SU-DHL-6 (cell line): ENCODE results near the gene FAM114A2.
"Not testable (repeated sequence)": the region's sequence is repeated elsewhere in the genome, so short reads cannot be mapped to it uniquely, and the experiment has no call there.

Experiments used
- H2AFZ ChIP-seq: fragments of 200-600 bp; sonication (generic); 2 replicates; pipeline ENCODE4 v1.6.1; 2014; ENCODE audit warnings: low read depth, mild to moderate bottlenecking, moderate library complexity, mixed read lengths, antibody characterized with exemption, low read length; ENCODE audit not compliant: severe bottlenecking
- H3F3A ChIP-seq: fragments of 200-600 bp; shearing (Covaris generic); 2 replicates; pipeline ENCODE4 v1.6.0; 2016; ENCODE audit warnings: antibody characterized with exemption, mild to moderate bottlenecking; ENCODE audit not compliant: insufficient read depth
- H3K27ac ChIP-seq: fragments of 200-600 bp; sonication (generic); 2 replicates; pipeline ENCODE4 v1.5.1; 2016; ENCODE audit warnings: low read depth, mild to moderate bottlenecking, low read length, moderate library complexity, mixed read lengths
- H3K27me3 ChIP-seq: fragments of 200-600 bp; sonication (generic), shearing (Covaris generic); 2 replicates; pipeline ENCODE4 v1.6.0; 2014; ENCODE audit warnings: mild to moderate bottlenecking, low read length
- H3K36me3 ChIP-seq: fragments of 200-600 bp; sonication (generic); 2 replicates; pipeline ENCODE4 v1.6.1; 2014; ENCODE audit warnings: mild to moderate bottlenecking, low read length, mixed read lengths
- H3K4me2 ChIP-seq: fragments of 300-600, 200-600 bp; shearing (Covaris generic), sonication (generic); 2 replicates; pipeline ENCODE4 v1.6.0; 2014; ENCODE audit warnings: low read length, low read depth, mild to moderate bottlenecking; ENCODE audit not compliant: poor library complexity, severe bottlenecking
- H3K4me3 ChIP-seq: fragments of 200-600 bp; sonication (generic); 2 replicates; pipeline ENCODE4 v1.5.1; 2014; ENCODE audit warnings: antibody characterized with exemption, low read length, mild to moderate bottlenecking, mixed read lengths; ENCODE audit not compliant: insufficient read depth, poor library complexity, severe bottlenecking
- H3K79me2 ChIP-seq: fragments of 200-600 bp; sonication (generic); 2 replicates; pipeline ENCODE4 v1.6.1; 2014; ENCODE audit warnings: mild to moderate bottlenecking, low read length, moderate library complexity; ENCODE audit not compliant: insufficient read depth
- H3K9ac ChIP-seq: fragments of 200-600 bp; sonication (generic); 2 replicates; pipeline ENCODE4 v1.7.0; 2014; ENCODE audit warnings: mild to moderate bottlenecking, low read length
- H3K9me2 ChIP-seq: fragments of 200-600 bp; sonication (generic); replicated peaks from 2 replicates; pipeline ENCODE4 v1.6.1; 2014; ENCODE audit warnings: low read length; ENCODE audit not compliant: insufficient read depth
- H3K9me3 ChIP-seq: fragments of 200-600 bp; sonication (generic); 2 replicates; pipeline ENCODE4 v1.6.1; 2014; ENCODE audit warnings: low read length, mixed read lengths; ENCODE audit not compliant: insufficient read depth
- H4K20me1 ChIP-seq: fragments of 200-600 bp; sonication (generic); 2 replicates; pipeline ENCODE4 v1.6.1; 2014; ENCODE audit warnings: low read depth, mild to moderate bottlenecking, antibody characterized with exemption, low read length, moderate library complexity, mixed read lengths
- CTCF ChIP-seq: fragments of 200-600 bp; sonication (generic); IDR thresholded peaks from one replicate; pipeline ENCODE4 v1.5.1; 2017; ENCODE audit warnings: antibody characterized with exemption, mild to moderate bottlenecking, low read length, moderate library complexity; ENCODE audit not compliant: insufficient read depth, poor library complexity, severe bottlenecking
- EZH2phosphoT487 ChIP-seq: fragments of 200-600 bp; sonication (generic), shearing (Covaris generic); conservative IDR thresholded peaks from 2 replicates; pipeline ENCODE4 v1.6.1; 2018; ENCODE audit warnings: mild to moderate bottlenecking, antibody characterized with exemption, low read length, moderate library complexity, mixed read lengths

Gene FAM114A2

GRCh38 chr5:154025951-154026350 lies 12.8 kb downstream of the FAM114A2 start:
- Histone ChIP-seq H3K4me3 (no peak overlapping the region), H3K4me2 (no peak overlapping the region), H3K9me3 (no peaks in the 10 kb centered on the region), H2AFZ (no peak overlapping the region), H3K27me3 (no peaks in the 10 kb centered on the region), H4K20me1 (no peaks in the 10 kb centered on the region), H3K79me2 (no peaks in the 10 kb centered on the region), H3K9me2 (no peaks in the 10 kb centered on the region), H3K27ac (no peak overlapping the region), H3K36me3 (peaks cover 8% of the 10 kb centered on the region; the same call in 1 of the 2 replicates), H3F3A (no peaks in the 10 kb centered on the region), H3K9ac (no peak overlapping the region)
- TF ChIP-seq EZH2phosphoT487 (no peak), CTCF (no peak)

GRCh38 chr5:154018919-154019318 lies 19.8 kb downstream of the FAM114A2 start:
- not testable (repeated sequence) for H3K27me3 ChIP-seq, H3K36me3 ChIP-seq, H3K4me2 ChIP-seq, H3K27ac ChIP-seq, H3K9me3 ChIP-seq, H3K4me3 ChIP-seq, H2AFZ ChIP-seq, H3K79me2 ChIP-seq, H4K20me1 ChIP-seq, H3K9ac ChIP-seq, H3F3A ChIP-seq, H3K9me2 ChIP-seq

- Histone ChIP-seq H3K9me3 (no peaks in the 10 kb centered on the region), H4K20me1 (no peaks in the 10 kb centered on the region), H3K36me3 (no peaks in the 10 kb centered on the region), H3K9ac (no peak overlapping the region), H3K9me2 (no peaks in the 10 kb centered on the region), H3F3A (no peaks in the 10 kb centered on the region), H3K27me3 (no peaks in the 10 kb centered on the region), H3K27ac (no peak overlapping the region), H3K4me3 (no peak overlapping the region), H2AFZ (no peak overlapping the region), H3K79me2 (no peaks in the 10 kb centered on the region), H3K4me2 (no peak overlapping the region)
- no peak for TF ChIP-seq EZH2phosphoT487
- no peak for TF ChIP-seq CTCF
Observed at GRCh38 chr5:154015071-154015693, 23.5 kb downstream of the FAM114A2 start.

- H2AFZ ChIP-seq, result no peak overlapping the region
- no peak overlapping the region for H3K4me2 ChIP-seq
- H3K79me2 ChIP-seq, result no peaks in the 10 kb centered on the region
- H3K9me2 ChIP-seq, result no peaks in the 10 kb centered on the region
- no peaks in the 10 kb centered on the region for H3F3A ChIP-seq
- no peak overlapping the region for H3K27ac ChIP-seq
- H3K9ac ChIP-seq, result no peak overlapping the region
- no peaks in the 10 kb centered on the region for H3K9me3 ChIP-seq
- no peaks in the 10 kb centered on the region for H4K20me1 ChIP-seq
- no peak overlapping the region for H3K4me3 ChIP-seq
- no peaks in the 10 kb centered on the region for H3K27me3 ChIP-seq
- H3K36me3 ChIP-seq, result no peaks in the 10 kb centered on the region
- TF ChIP-seq EZH2phosphoT487, result no peak
- no peak for TF ChIP-seq CTCF
Observed at GRCh38 chr5:154010660-154011059, 28.1 kb downstream of the FAM114A2 start.
